ENCODE data around the gene CFAP74.
A peak's percentile ranks its signal among the peaks of the same experiment; 100 is the strongest.

The CFAP74 gene

DNA sequence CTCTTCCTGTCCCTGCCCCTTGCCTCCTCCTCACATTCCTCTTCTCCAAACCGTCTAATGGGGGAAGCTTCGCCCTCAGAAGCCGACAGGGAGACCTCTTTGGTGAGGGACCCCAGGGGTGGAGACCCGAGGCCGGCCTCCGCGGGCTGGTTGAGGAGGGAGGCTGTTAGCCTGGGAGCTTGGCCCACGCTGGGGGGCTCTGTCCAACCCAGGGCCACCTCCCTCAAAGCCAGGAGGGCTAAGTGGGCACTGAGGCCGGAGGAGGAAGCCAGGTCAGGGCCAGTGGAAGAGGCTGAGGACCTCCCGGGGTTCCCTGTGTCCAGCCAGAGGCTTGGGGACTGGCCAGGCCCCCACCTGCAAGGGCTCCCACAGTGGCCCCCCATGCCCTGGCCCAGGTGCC is 20.9 kb upstream of the CFAP74 start:
- Histone ChIP-seq H3K4me2 (ENCODE audit: insufficient read depth, low read length, poor library complexity, severe bottlenecking) (no peak overlapping the region), H3K36me3 (replicated peaks in 1 of 2; ENCODE audit: control insufficient read depth in 2 of 2, insufficient read depth in 2 of 2, low read length in 2 of 2) (no peaks in the 10 kb centered on the region), H2BK5ac (ENCODE audit: low read length) (no peak overlapping the region), H3K9ac (ENCODE audit: low read depth, low read length, poor library complexity) (no peak overlapping the region), H4K91ac (ENCODE audit: low read depth, low read length, poor library complexity) (no peak overlapping the region), H3K14ac (ENCODE audit: low read length) (no peak overlapping the region), H2BK12ac (ENCODE audit: low read length) (no peak overlapping the region), H3K18ac (ENCODE audit: low read length) (no peak overlapping the region), H2AFZ (ENCODE audit: low read length) (no peak overlapping the region), H2AK5ac (ENCODE audit: low read depth, low read length) (no peak overlapping the region), H3K27me3 (ENCODE audit: control insufficient read depth in 3 of 3, insufficient read depth in 3 of 3, low read depth in 1 of 3, low read length in 3 of 3) (peaks cover 10 to 74% (median 22%) of the 10 kb centered on the region in 3 experiments), H3K27ac (replicated peaks; ENCODE audit: low read length) (no peak overlapping the region), H3K23ac (ENCODE audit: low read depth, low read length, poor library complexity) (no peak overlapping the region), H3K4ac (ENCODE audit: low read length) (no peak overlapping the region), H3K4me3 (ENCODE audit: low read length in 2 of 2) (no peak overlapping the region), H2BK120ac (ENCODE audit: low read depth, low read length) (no peak overlapping the region), H2BK15ac (ENCODE audit: low read length) (no peak overlapping the region), H3K79me1 (ENCODE audit: low read depth, low read length) (peaks cover 3% of the 10 kb centered on the region), H3K9me3 (replicated peaks in 1 of 2; ENCODE audit: control insufficient read depth in 2 of 2, insufficient read depth in 1 of 2, low read depth in 1 of 2, low read length in 2 of 2) (no peaks in the 10 kb centered on the region), H4K8ac (ENCODE audit: low read depth, low read length) (no peak overlapping the region), H3K4me1 (ENCODE audit: control insufficient read depth in 2 of 2, insufficient read depth in 1 of 2, low read depth in 1 of 2, low read length in 2 of 2) (no peaks in the 10 kb centered on the region)
- no CpG with 5 or more reads among the region's 10 CpGs for WGBS, 2 donors (ENCODE audit: extremely low coverage in 2 of 2, insufficient read length in 2 of 2, insufficient replicate concordance in 1 of 2)
- no peak for DNase-seq (ENCODE audit: low spot score)

DNA sequence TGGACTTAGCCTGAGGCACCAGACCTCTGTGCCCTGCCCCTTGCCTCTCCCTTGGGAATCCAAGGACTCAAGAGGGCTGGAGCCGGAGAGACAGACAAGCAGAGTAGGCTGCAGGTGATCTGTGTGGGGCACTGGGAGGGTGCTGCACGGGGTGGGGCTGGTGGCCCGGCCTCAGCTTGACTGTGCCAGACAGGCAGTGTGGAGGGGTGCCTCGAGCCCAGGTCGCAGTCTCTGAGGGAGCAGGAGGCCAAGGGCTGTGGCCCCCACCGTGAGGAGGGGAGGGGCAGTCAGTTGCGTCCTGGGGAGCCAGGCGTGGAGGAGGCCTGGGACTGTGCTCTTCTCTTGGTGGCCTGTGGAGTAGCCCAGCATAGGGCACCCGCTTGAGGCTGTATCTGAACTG is 19.6 kb upstream of the CFAP74 start:
- Histone ChIP-seq H2AFZ (ENCODE audit: low read length) (no peak overlapping the region), H3K27me3 (ENCODE audit: control insufficient read depth in 3 of 3, insufficient read depth in 3 of 3, low read depth in 1 of 3, low read length in 3 of 3) (peaks cover 10 to 78% (median 31%) of the 10 kb centered on the region in 3 experiments)
- no peak for DNase-seq (ENCODE audit: low spot score)

DNA sequence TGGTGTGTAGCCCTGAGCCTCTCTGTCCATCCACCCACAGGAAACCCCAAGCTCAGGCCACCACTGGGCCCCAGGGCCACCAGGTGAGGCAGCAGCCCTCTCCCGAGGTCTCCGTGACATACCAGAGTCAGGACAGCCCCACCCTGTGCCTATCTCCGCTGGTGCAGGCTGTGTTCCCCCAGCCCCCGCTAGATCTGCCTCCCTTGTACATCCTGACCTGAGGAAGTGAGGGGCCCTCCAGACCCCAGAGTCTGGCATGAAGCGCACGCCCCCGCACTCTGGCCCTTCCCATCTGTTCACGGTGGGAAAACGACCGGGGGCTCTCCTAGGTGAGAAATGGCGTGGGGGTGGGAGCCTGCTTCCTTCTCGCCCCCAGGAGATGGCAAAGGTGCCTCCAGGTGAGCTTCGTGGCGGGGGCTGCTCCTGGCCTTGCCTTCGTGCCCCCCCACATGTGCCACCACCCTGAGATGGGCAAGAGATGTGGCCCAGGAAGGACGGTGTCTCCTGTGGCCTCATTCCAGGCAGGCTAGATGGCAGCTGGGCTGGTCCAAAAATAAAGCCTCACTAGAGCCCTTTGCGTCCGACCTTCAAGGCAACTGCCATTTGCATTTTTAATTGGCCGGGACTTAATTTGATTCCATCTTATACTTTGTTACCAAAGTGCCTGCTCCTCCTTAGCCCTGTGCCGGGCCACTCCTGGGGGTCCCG is 18.6 kb upstream of the CFAP74 start:
- WGBS, 2 donors (ENCODE audit: extremely low coverage in 2 of 2, insufficient read length in 2 of 2, insufficient replicate concordance in 1 of 2) = no CpG with 5 or more reads among the region's 21 CpGs
- no peak overlapping the region for H3K27ac ChIP-seq (replicated peaks; ENCODE audit: low read length)
- no peak overlapping the region for H2BK120ac ChIP-seq (ENCODE audit: low read depth, low read length)
- peak overlapping the region; percentile 76 for H3K18ac ChIP-seq (ENCODE audit: low read length)
- H3K14ac ChIP-seq (ENCODE audit: low read length) = peak overlapping the region; percentile 56
- peaks cover 3% of the 10 kb centered on the region for H3K79me1 ChIP-seq (ENCODE audit: low read depth, low read length)
- no peak overlapping the region for H4K91ac ChIP-seq (ENCODE audit: low read depth, low read length, poor library complexity)
- DNase-seq (ENCODE audit: low spot score) = no peak
- H3K27me3 ChIP-seq (ENCODE audit: control insufficient read depth in 3 of 3, insufficient read depth in 3 of 3, low read depth in 1 of 3, low read length in 3 of 3) = peaks cover 10 to 80% (median 37%) of the 10 kb centered on the region in 3 experiments
- no peak overlapping the region for H3K23ac ChIP-seq (ENCODE audit: low read depth, low read length, poor library complexity)
- H3K9me3 ChIP-seq (replicated peaks in 1 of 2; ENCODE audit: control insufficient read depth in 2 of 2, insufficient read depth in 1 of 2, low read depth in 1 of 2, low read length in 2 of 2) = no peaks in the 10 kb centered on the region
- H3K36me3 ChIP-seq (replicated peaks in 1 of 2; ENCODE audit: control insufficient read depth in 2 of 2, insufficient read depth in 2 of 2, low read length in 2 of 2) = no peaks in the 10 kb centered on the region
- H3K4me2 ChIP-seq (ENCODE audit: insufficient read depth, low read length, poor library complexity, severe bottlenecking) = no peak overlapping the region
- H3K4me3 ChIP-seq (ENCODE audit: low read length in 2 of 2) = no peak overlapping the region
- peak overlapping the region; percentile 35 for H2BK5ac ChIP-seq (ENCODE audit: low read length)
- no peak overlapping the region for H4K8ac ChIP-seq (ENCODE audit: low read depth, low read length)
- no peak overlapping the region for H2AK5ac ChIP-seq (ENCODE audit: low read depth, low read length)
- peaks cover 0 to 2% of the 10 kb centered on the region in 2 donors for H3K4me1 ChIP-seq (ENCODE audit: control insufficient read depth in 2 of 2, insufficient read depth in 1 of 2, low read depth in 1 of 2, low read length in 2 of 2)
- no peak overlapping the region for H2BK15ac ChIP-seq (ENCODE audit: low read length)
- H3K9ac ChIP-seq (ENCODE audit: low read depth, low read length, poor library complexity) = no peak overlapping the region
- H3K4ac ChIP-seq (ENCODE audit: low read length) = no peak overlapping the region
- no peak overlapping the region for H2AFZ ChIP-seq (ENCODE audit: low read length)
- no peak overlapping the region for H2BK12ac ChIP-seq (ENCODE audit: low read length)

More for the DNA sequence above, 19.6 kb upstream of the CFAP74 start:
- Histone ChIP-seq H4K91ac (ENCODE audit: low read depth, low read length, poor library complexity) (no peak overlapping the region), H3K36me3 (replicated peaks in 1 of 2; ENCODE audit: control insufficient read depth in 2 of 2, insufficient read depth in 2 of 2, low read length in 2 of 2) (no peaks in the 10 kb centered on the region), H3K4me1 (ENCODE audit: control insufficient read depth in 2 of 2, insufficient read depth in 1 of 2, low read depth in 1 of 2, low read length in 2 of 2) (peaks cover 0 to 2% of the 10 kb centered on the region in 2 donors), H3K79me1 (ENCODE audit: low read depth, low read length) (peaks cover 3% of the 10 kb centered on the region), H3K4me3 (ENCODE audit: low read length in 2 of 2) (no peak overlapping the region), H3K9me3 (replicated peaks in 1 of 2; ENCODE audit: control insufficient read depth in 2 of 2, insufficient read depth in 1 of 2, low read depth in 1 of 2, low read length in 2 of 2) (no peaks in the 10 kb centered on the region), H3K4ac (ENCODE audit: low read length) (no peak overlapping the region), H3K23ac (ENCODE audit: low read depth, low read length, poor library complexity) (peak overlapping the region; percentile 80), H2BK120ac (ENCODE audit: low read depth, low read length) (no peak overlapping the region), H3K14ac (ENCODE audit: low read length) (no peak overlapping the region), H2AK5ac (ENCODE audit: low read depth, low read length) (no peak overlapping the region), H3K4me2 (ENCODE audit: insufficient read depth, low read length, poor library complexity, severe bottlenecking) (no peak overlapping the region), H4K8ac (ENCODE audit: low read depth, low read length) (no peak overlapping the region), H2BK5ac (ENCODE audit: low read length) (no peak overlapping the region), H2BK12ac (ENCODE audit: low read length) (no peak overlapping the region), H3K27ac (replicated peaks; ENCODE audit: low read length) (no peak overlapping the region), H3K9ac (ENCODE audit: low read depth, low read length, poor library complexity) (peak overlapping the region; percentile 9), H2BK15ac (ENCODE audit: low read length) (no peak overlapping the region), H3K18ac (ENCODE audit: low read length) (no peak overlapping the region)
- WGBS, 2 donors (ENCODE audit: extremely low coverage in 2 of 2, insufficient read length in 2 of 2, insufficient replicate concordance in 1 of 2) = no CpG with 5 or more reads among the region's 9 CpGs

DNA sequence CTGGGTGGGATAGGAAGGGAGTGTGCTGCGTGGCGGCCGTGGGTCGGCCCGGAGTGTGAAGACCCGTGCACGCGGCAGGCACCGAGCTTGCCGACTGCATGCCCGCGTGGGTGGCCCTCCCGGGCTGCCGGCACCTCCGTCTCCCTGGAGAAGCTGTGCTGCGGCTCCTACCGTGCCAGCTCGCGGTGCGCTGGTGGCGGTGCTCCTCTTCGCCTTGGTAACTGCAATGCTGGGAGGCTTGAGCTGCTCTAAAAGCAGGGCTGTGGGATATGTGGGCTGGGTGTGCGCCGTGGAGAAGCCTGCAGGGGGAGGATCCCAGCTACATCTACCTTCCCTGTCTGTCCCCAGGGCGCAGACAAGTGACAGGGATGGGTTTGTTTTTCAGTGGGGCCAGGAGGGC is 18.0 kb upstream of the CFAP74 start:
- peaks cover 3% of the 10 kb centered on the region for H3K79me1 ChIP-seq (ENCODE audit: low read depth, low read length)
- no peaks in the 10 kb centered on the region for H3K36me3 ChIP-seq (replicated peaks in 1 of 2; ENCODE audit: control insufficient read depth in 2 of 2, insufficient read depth in 2 of 2, low read length in 2 of 2)
- peak overlapping the region; percentile 7 for H3K9ac ChIP-seq (ENCODE audit: low read depth, low read length, poor library complexity)
- H3K27ac ChIP-seq (replicated peaks; ENCODE audit: low read length) = no peak overlapping the region
- H2BK12ac ChIP-seq (ENCODE audit: low read length) = no peak overlapping the region
- no peak for DNase-seq (ENCODE audit: low spot score)
- peaks cover 0 to 2% of the 10 kb centered on the region in 2 donors for H3K4me1 ChIP-seq (ENCODE audit: control insufficient read depth in 2 of 2, insufficient read depth in 1 of 2, low read depth in 1 of 2, low read length in 2 of 2)
- no peak overlapping the region for H3K4me3 ChIP-seq (ENCODE audit: low read length in 2 of 2)
- no peak overlapping the region for H2BK15ac ChIP-seq (ENCODE audit: low read length)
- peak overlapping the region; percentile 45 for H3K23ac ChIP-seq (ENCODE audit: low read depth, low read length, poor library complexity)
- H4K91ac ChIP-seq (ENCODE audit: low read depth, low read length, poor library complexity) = no peak overlapping the region
- no peak overlapping the region for H3K18ac ChIP-seq (ENCODE audit: low read length)
- peak overlapping the region; percentile 35 for H2BK5ac ChIP-seq (ENCODE audit: low read length)
- no peak overlapping the region for H2AFZ ChIP-seq (ENCODE audit: low read length)
- no peak overlapping the region for H3K4me2 ChIP-seq (ENCODE audit: insufficient read depth, low read length, poor library complexity, severe bottlenecking)
- no peaks in the 10 kb centered on the region for H3K9me3 ChIP-seq (replicated peaks in 1 of 2; ENCODE audit: control insufficient read depth in 2 of 2, insufficient read depth in 1 of 2, low read depth in 1 of 2, low read length in 2 of 2)
- no peak overlapping the region for H2AK5ac ChIP-seq (ENCODE audit: low read depth, low read length)
- H3K27me3 ChIP-seq (ENCODE audit: control insufficient read depth in 3 of 3, insufficient read depth in 3 of 3, low read depth in 1 of 3, low read length in 3 of 3) = peaks cover 10 to 83% (median 37%) of the 10 kb centered on the region in 3 experiments
- peak overlapping the region; percentile 61 for H3K14ac ChIP-seq (ENCODE audit: low read length)
- no peak overlapping the region for H4K8ac ChIP-seq (ENCODE audit: low read depth, low read length)
- no peak overlapping the region for H2BK120ac ChIP-seq (ENCODE audit: low read depth, low read length)
- H3K4ac ChIP-seq (ENCODE audit: low read length) = no peak overlapping the region
- no CpG with 5 or more reads among the region's 25 CpGs for WGBS, 2 donors (ENCODE audit: extremely low coverage in 2 of 2, insufficient read length in 2 of 2, insufficient replicate concordance in 1 of 2)

Measured in neuronal stem cell (in vitro differentiated cells).